Naive thymus-derived CD8-positive, alpha-beta T cell (primary cell): ENCODE measurements around the gene IMPG2. TPM values are rescaled to one million over a fixed set of nuclear protein-coding genes. Genes with fewer than 3 reads are reported as not detected.
"Not testable (repeated sequence)": the region's sequence is repeated elsewhere in the genome, so short reads cannot be mapped to it uniquely, and the experiment has no call there.

Experiments
- ATAC-seq, 2 donors: fragments of 150-1000 bp; cut with Tn5 transposase in 1 of 2; sonication (Bioruptor Pico), chemical (Tn5 transposase) in 1 of 2; 1 replicate in 1 of 2; 2 replicates in 1 of 2; pipeline ENCODE4 v1.10.0; 2021; ENCODE audit warnings: mild to moderate bottlenecking in 2 of 2, moderate library complexity in 2 of 2
- POLR2A ChIA-PET: fragments of 350-600 bp; sonication (Branson Sonifier 250); formaldehyde crosslinking; loops from one replicate; lab custom pipeline; 2021; ENCODE audit warnings: antibody characterized with exemption; lab: Charles Lee
- DNase-seq, 10 donors: peaks; one replicate each; pipeline versions ENCODE4 v3.0.0 to v3.0.0-alpha.2; 2020 to 2022
- H3K27ac Mint-ChIP-seq, 10 donors: one replicate each; pipeline ENCODE4 v1.8.0; 2020 to 2022; ENCODE audit warnings: mild to moderate bottlenecking in 10 of 10, mixed read lengths in 10 of 10, moderate library complexity in 4 of 10, inconsistent platforms in 1 of 10
- H3K27me3 Mint-ChIP-seq, 5 donors: one replicate each; pipeline ENCODE4 v1.8.0; 2021 to 2022; ENCODE audit warnings: mixed read lengths in 5 of 5
- H3K36me3 Mint-ChIP-seq, 3 donors: one replicate each; pipeline ENCODE4 v1.8.0; 2020 to 2022; ENCODE audit warnings: mixed read lengths in 3 of 3, mild to moderate bottlenecking in 2 of 3, inconsistent platforms in 1 of 3
- H3K4me1 Mint-ChIP-seq, 4 donors: one replicate each; pipeline ENCODE4 v1.8.0; 2021 to 2022; ENCODE audit warnings: mixed read lengths in 4 of 4
- H3K4me3 Mint-ChIP-seq, 10 donors: one replicate each; pipeline ENCODE4 v1.8.0; 2020 to 2022; ENCODE audit warnings: mild to moderate bottlenecking in 10 of 10, mixed read lengths in 10 of 10, moderate library complexity in 6 of 10, inconsistent platforms in 1 of 10
- H3K9me3 Mint-ChIP-seq, 9 donors: one replicate each; pipeline ENCODE4 v1.8.0; 2020 to 2022; ENCODE audit warnings: mixed read lengths in 9 of 9, mild to moderate bottlenecking in 3 of 9, inconsistent platforms in 1 of 9, moderate library complexity in 1 of 9
- polyA plus RNA-seq, 3 donors: library from polyadenylated mRNA; unstranded; fragments of 300-500 nt; fragmentation: Illumina TruSeq; gene quantifications; one replicate each; pipeline ENCODE4 v1.2.3, GENCODE V29; 2021
- total RNA-seq, 8 experiments: library from RNA in 2 of 8; stranded (reverse) in 2 of 8; gene quantifications; one replicate each; pipeline ENCODE4 v1.2.3 and lab custom pipeline; 2021 to 2026

IMPG2 gene
- total RNA-seq (1 to 10 TPM in 1 of 2 experiments, under 1 TPM in 1; 0.96 to 1.1 TPM), polyA plus RNA-seq (under 1 TPM in 1 of 3 donors, not detected in 2; 0.09 TPM), total RNA-seq (lab: John Stamatoyannopoulos, UW) (0.50 to 8.3 (median 2.2) reads per million in 6 experiments)

GRCh38 chr3:101320475-101320874 lies at the start of gene IMPG2:
Gene IMPG2, minus strand, starts transcription at chr3:101320575. Its CDS starts 203 bp downstream, at chr3:101320372.
- Mint-ChIP-seq H3K27me3 (no peaks in the 10 kb centered on the region), H3K27ac (no peak within 1 kb of the TSS), H3K36me3 (peaks cover 0 to 14% (median 6%) of the 10 kb centered on the region in 3 donors), H3K9me3 (no peaks in the 10 kb centered on the region), H3K4me3 (no peak within 1 kb of the TSS), H3K4me1 (no peaks in the 10 kb centered on the region)
- POLR2A ChIA-PET, result no interaction called here
- ATAC-seq, result no peak
- no peak for DNase-seq

DNA sequence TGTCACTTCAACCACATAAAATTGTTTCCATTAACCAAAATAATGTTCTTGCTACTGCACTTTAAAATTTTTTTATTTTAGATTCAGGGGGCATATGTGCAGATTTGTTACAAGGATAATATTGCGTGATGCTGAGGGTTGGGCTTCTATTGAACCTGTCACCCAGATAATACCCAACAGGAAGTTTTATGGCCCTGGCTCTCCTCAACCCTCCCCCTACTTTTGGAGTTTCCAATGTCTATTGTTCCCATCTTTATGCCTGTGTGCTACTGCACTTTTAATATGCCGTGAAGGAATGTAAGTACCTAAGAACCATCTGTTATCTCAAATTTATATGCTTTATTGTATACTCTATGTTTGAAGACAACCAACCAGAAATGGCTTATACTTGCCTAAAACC lies 42.0 kb upstream of the IMPG2 start:
- Mint-ChIP-seq H3K9me3 (peaks cover 0 to 8% (median 0%) of the 10 kb centered on the region in 9 donors), H3K27me3 (no peaks in the 10 kb centered on the region), H3K36me3 (peaks cover 9 to 82% (median 42%) of the 10 kb centered on the region in 3 donors), H3K4me3 (no peak overlapping the region), H3K27ac (no peak overlapping the region), H3K4me1 (no peaks in the 10 kb centered on the region)
- POLR2A ChIA-PET, result no interaction called here
- no peak for DNase-seq
- ATAC-seq, result no peak

DNA sequence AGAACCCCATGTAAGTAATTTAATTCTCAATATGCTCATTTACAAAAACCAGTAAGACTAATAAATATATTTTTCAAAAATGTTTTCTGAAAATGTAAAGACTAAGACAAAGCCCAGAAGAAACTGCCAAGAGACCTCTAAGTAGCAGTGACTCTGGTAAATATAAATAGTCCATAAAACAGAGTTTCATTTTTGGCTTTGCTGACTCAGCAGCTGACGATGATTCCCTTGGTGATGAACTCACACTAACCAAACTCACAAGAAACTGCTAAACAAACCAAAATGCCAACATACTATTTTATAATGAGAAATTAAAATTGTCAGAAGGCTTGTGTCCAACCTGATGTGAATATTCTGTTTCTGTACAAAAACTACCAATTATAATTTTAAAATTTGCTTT lies 31.5 kb upstream of the IMPG2 start:
- no peaks in the 10 kb centered on the region for H3K9me3 Mint-ChIP-seq
- no peak for DNase-seq
- H3K36me3 Mint-ChIP-seq, result peaks cover 0 to 49% (median 18%) of the 10 kb centered on the region in 3 donors

GRCh38 chr3:101340591-101340990 lies 20.2 kb upstream of the IMPG2 start:
- H3K4me1 Mint-ChIP-seq, result peaks cover 0 to 2% (median 0%) of the 10 kb centered on the region in 4 donors
- H3K27me3 Mint-ChIP-seq, result no peaks in the 10 kb centered on the region
- ATAC-seq (no peak), DNase-seq (no peak)
- peak overlapping the region in 2 of 10 donors; percentile 17 to 42 for H3K27ac Mint-ChIP-seq
- H3K9me3 Mint-ChIP-seq, result no peaks in the 10 kb centered on the region
- H3K36me3 Mint-ChIP-seq, result peaks cover 0 to 83% (median 20%) of the 10 kb centered on the region in 3 donors
- no peak overlapping the region for H3K4me3 Mint-ChIP-seq
- POLR2A ChIA-PET, result interaction anchor here (0.6 kb wide), 1 partner anchor 839 kb away, joined by 3 read pairs; no protein-coding TSS in a partner anchor

More for the DNA sequence above, 31.5 kb upstream of the IMPG2 start:
- Mint-ChIP-seq H3K4me3 (no peak overlapping the region), H3K27ac (no peak overlapping the region), H3K4me1 (no peaks in the 10 kb centered on the region), H3K27me3 (no peaks in the 10 kb centered on the region)
- ATAC-seq, result no peak
- POLR2A ChIA-PET, result no interaction called here

DNA sequence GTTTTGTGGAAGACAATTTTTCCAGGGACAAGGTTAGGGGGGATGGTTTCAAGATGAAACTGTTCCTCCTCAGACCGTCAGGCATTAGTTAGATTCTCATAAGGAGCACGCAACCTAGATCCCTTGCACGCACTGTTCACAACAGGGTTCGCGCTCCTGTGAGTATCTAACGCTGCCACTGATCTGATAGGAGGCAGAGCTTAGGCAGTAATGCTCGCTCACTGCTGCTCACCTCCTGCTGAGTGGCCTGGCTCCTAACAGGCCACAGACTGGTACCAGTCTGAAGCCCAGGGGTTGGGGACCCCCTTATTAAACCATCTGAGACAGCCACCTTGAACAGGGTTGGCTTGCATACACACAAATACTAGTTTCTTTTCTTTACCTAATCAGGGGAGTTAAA lies 13.5 kb upstream of the IMPG2 start:
- Mint-ChIP-seq H3K4me1 (no peaks in the 10 kb centered on the region), H3K9me3 (no peaks in the 10 kb centered on the region), H3K36me3 (peaks cover 0 to 71% (median 12%) of the 10 kb centered on the region in 3 donors), H3K27ac (no peak overlapping the region), H3K27me3 (no peaks in the 10 kb centered on the region), H3K4me3 (no peak overlapping the region)
- ATAC-seq (no peak), DNase-seq (no peak)
- POLR2A ChIA-PET, result no interaction called here

DNA sequence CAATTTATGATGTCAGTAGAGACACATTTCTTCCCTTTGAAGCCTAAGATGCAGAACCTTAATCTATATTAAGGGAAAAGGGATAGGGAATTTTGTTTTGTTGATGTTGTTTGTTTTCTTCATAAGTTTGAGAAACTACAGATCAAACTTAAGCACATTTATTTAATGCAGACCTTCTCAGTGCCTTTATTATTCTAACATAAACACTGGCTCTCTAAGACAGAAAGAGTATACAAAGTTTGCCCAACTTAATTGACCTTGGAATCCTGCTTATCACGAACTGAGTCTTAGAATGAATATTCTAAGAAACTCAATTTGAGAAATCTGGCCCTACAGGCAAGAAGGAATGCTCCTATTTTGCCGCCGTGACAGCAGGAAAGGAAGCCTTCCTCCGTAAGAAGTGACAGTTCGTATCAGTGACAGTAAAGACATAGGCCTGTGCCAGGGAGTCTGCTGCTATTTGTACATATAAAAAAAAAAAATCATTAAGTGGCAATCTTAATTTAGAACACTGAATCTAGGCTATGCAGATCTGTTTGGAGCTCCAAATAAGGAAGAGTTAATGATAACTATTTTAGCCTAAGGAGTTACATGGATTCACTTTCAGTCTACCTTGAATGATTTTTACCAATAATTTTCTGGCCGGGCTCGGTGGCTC lies 8.8 kb upstream of the IMPG2 start:
- no peaks in the 10 kb centered on the region for H3K4me1 Mint-ChIP-seq
- POLR2A ChIA-PET, result no interaction called here
- H3K27ac Mint-ChIP-seq, result no peak overlapping the region
- ATAC-seq, result no peak
- H3K9me3 Mint-ChIP-seq, result no peaks in the 10 kb centered on the region
- peaks cover 4 to 63% (median 20%) of the 10 kb centered on the region in 3 donors for H3K36me3 Mint-ChIP-seq
- H3K27me3 Mint-ChIP-seq, result no peaks in the 10 kb centered on the region
- no peak overlapping the region for H3K4me3 Mint-ChIP-seq
- no peak for DNase-seq

- POLR2A ChIA-PET, result no interaction called here
- no peak overlapping the region for H3K4me3 Mint-ChIP-seq
- H3K36me3 Mint-ChIP-seq, result peaks cover 4 to 52% (median 17%) of the 10 kb centered on the region in 3 donors
- no peaks in the 10 kb centered on the region for H3K27me3 Mint-ChIP-seq
- ATAC-seq (no peak), DNase-seq (no peak)
- H3K9me3 Mint-ChIP-seq, result no peaks in the 10 kb centered on the region
- no peak overlapping the region for H3K27ac Mint-ChIP-seq
- no peaks in the 10 kb centered on the region for H3K4me1 Mint-ChIP-seq
Observed at GRCh38 chr3:101325393-101326134, 5.2 kb upstream of the IMPG2 start.

- no peaks in the 10 kb centered on the region for H3K9me3 Mint-ChIP-seq
- H3K4me1 Mint-ChIP-seq, result no peaks in the 10 kb centered on the region
- no peaks in the 10 kb centered on the region for H3K27me3 Mint-ChIP-seq
- ATAC-seq (no peak), DNase-seq (no peak)
- H3K27ac Mint-ChIP-seq, result no peak overlapping the region
- peaks cover 0 to 14% (median 12%) of the 10 kb centered on the region in 3 donors for H3K36me3 Mint-ChIP-seq
- POLR2A ChIA-PET, result no interaction called here
- H3K4me3 Mint-ChIP-seq, result no peak overlapping the region
Observed at GRCh38 chr3:101319531-101319930, 844 bp downstream of the IMPG2 start.

- ATAC-seq (no peak), DNase-seq (no peak)
- no peak overlapping the region for H3K4me3 Mint-ChIP-seq
- H3K27ac Mint-ChIP-seq, result no peak overlapping the region
- H3K9me3 Mint-ChIP-seq, result peaks cover 0 to 30% (median 13%) of the 10 kb centered on the region in 9 donors
- POLR2A ChIA-PET, result no interaction called here
- no peaks in the 10 kb centered on the region for H3K27me3 Mint-ChIP-seq
- no peaks in the 10 kb centered on the region for H3K4me1 Mint-ChIP-seq
- H3K36me3 Mint-ChIP-seq, result peaks cover 21 to 53% (median 22%) of the 10 kb centered on the region in 3 donors
Observed at GRCh38 chr3:101312545-101312944, 7.8 kb downstream of the IMPG2 start.

DNA sequence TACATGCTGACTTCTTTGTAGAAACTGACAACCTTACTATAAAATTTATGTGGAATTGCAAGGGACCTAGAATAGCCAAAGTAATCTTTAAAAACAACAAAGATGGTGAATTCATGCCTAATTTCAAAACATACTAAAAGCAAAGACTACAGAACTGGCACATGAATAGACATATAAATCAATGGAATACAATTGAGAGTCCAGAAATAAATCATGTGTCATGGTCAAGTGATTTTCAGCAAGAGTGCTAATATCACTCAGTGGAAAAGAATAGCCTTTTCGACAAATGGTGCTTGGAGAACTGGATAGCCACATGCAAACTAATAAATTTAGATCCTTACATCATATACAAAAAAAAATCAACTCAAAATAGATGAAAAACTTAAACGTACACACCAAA lies 8.7 kb downstream of the IMPG2 start:
- ATAC-seq, result no peak
- Mint-ChIP-seq H3K36me3 (peaks cover 21 to 60% (median 26%) of the 10 kb centered on the region in 3 donors), H3K27ac (no peak overlapping the region), H3K27me3 (no peaks in the 10 kb centered on the region), H3K9me3 (peaks cover 0 to 39% (median 20%) of the 10 kb centered on the region in 9 donors), H3K4me1 (no peaks in the 10 kb centered on the region), H3K4me3 (no peak overlapping the region)
- no peak for DNase-seq
- POLR2A ChIA-PET, result no interaction called here

DNA sequence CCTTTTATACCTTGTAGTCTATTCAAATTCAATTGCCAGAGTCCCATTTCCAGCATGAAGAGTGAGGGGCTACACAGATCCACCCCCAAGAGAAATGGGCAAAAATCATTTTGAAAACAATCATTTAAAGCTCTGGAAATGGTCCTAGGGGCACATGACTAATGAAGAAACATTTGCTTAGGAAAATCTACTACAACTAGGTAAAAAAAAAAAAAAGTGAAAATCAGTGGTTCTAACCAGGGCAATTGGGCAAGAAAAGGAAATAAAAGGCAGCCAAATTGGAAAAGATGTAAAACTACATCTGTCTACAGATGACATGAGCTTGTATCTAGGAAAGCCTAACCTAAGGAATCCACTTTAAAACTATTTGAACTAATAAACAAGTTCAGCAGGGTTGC lies 9.4 kb downstream of the IMPG2 start:
- Mint-ChIP-seq H3K4me1 (no peaks in the 10 kb centered on the region), H3K9me3 (peaks cover 0 to 46% (median 25%) of the 10 kb centered on the region in 9 donors), H3K36me3 (peaks cover 21 to 65% (median 26%) of the 10 kb centered on the region in 3 donors), H3K4me3 (no peak overlapping the region), H3K27me3 (no peaks in the 10 kb centered on the region), H3K27ac (no peak overlapping the region)
- DNase-seq, result no peak
- no peak for ATAC-seq
- POLR2A ChIA-PET, result no interaction called here

GRCh38 chr3:101308147-101308772 lies 12.1 kb downstream of the IMPG2 start:
- H3K9me3 Mint-ChIP-seq, result peaks cover 0 to 50% (median 27%) of the 10 kb centered on the region in 9 donors
- POLR2A ChIA-PET, H3K27ac Mint-ChIP-seq, H3K27me3 Mint-ChIP-seq, H3K4me3 Mint-ChIP-seq, H3K4me1 Mint-ChIP-seq, ATAC-seq: not testable (repeated sequence)
- peak in 1 of 10 donors; percentile 17 for DNase-seq
- peaks cover 21 to 63% (median 26%) of the 10 kb centered on the region in 3 donors for H3K36me3 Mint-ChIP-seq

GRCh38 chr3:101303836-101304235 lies 16.5 kb downstream of the IMPG2 start:
- DNase-seq, result no peak
- H3K36me3 Mint-ChIP-seq, result peaks cover 11 to 52% (median 30%) of the 10 kb centered on the region in 3 donors
- POLR2A ChIA-PET, result no interaction called here

More at GRCh38 chr3:101303836-101304235, 16.5 kb downstream of the IMPG2 start:
- ATAC-seq, result no peak
- Mint-ChIP-seq H3K4me3 (no peak overlapping the region), H3K9me3 (peaks cover 2 to 37% (median 29%) of the 10 kb centered on the region in 9 donors), H3K27me3 (no peaks in the 10 kb centered on the region), H3K4me1 (no peaks in the 10 kb centered on the region), H3K27ac (no peak overlapping the region)
